Measurements from ENCODE around the gene MYO1E.

The MYO1E gene

DNA sequence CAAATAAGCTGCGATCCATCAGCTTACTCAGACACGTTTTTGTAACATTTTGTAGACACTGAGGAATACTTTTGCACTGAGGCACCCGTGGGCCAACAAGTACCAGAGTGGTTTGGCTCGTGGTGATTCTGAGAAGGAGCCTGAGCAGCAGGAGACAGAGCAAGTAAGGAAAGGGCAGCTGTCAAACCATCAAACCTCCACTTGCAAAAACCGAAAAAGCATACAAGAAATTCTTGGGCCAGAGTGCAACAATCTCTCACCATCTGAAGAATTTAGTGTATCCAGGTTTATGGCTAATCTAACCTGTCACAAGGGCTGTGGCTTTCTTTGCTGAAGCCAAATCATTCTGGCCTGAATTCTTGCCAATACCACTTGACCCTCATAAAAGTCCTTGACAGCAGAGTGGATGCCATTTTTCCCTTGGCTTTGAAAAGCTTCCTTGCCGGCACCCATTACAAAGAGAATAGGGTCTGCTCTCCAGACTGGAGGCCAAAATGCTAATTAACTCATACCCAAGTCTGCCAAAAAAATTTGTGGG is 56.7 kb downstream of the MYO1E start:
- DNase-seq (ENCODE audit: low spot score), result peak; percentile 34

DNA sequence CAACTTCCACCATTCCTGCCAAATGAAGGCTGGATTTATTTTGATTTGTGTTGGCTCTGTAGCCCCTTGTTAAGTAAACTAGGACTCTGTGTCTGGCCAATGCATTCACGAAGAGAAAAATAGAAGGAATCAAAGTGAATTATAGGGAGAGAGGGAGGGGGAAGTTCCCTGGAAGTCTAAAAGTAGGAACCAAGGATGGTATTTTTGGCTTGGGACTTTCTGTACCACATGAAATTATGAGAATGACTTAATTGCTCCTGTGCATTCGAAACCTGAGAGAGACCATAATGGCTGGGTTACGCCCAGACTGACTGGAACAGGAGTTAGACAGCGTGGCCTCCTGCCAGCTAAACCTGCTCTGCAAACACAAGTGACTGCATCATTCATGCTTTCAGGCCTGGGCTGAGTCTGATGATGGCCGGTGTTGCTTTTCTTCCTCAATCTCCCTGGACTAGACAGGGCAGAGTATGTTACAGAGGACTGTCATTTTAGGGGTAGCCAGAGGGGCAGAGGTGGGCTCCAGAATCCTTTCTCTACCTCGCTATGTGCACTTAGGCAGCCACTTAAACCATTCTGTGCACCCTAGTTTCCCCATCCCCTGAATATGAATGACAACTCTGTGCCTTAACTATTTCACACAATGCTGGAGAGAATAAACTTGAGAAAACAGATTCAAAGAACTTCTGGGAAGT is 58.9 kb downstream of the MYO1E start:
- DNase-seq (ENCODE audit: low spot score), result no peak

DNA sequence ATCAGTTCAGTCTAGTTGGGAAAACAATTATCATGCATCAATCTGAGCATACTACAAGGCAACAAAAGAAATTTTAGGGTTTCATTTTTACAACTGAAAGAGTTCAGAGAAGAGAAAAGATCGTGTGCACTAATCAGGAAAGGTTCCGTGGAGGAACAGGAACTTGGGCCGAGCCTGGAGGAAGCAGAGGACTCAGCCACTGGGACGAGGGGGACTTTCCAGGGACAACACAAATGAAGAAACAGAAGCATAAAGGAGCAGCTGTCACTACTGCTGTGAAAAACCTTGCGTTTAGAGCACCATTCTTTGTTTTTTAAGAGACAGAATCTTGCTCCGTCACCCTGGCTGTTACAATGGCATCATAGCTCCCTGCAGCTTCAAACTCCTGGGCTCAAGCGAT is 60.5 kb downstream of the MYO1E start:
- no peak for DNase-seq (ENCODE audit: low spot score)

DNA sequence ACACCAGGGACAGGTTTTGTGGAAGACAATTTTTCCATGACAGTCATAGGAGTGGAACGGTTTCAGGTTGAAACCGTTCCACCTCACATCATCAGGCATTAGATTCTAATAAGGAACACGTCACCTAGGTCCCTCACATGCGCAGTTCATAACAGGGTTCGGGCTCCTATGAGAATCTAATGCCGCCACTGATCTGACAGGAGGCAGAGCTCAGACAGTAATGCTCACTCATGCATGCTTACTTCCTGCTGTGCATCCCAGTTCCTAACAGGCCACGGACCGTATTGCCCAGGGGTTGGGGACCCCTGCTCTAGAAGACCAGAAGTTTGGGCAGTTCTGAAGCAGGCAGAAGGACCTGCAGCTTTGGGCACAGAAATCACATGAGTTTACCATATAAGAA is 61.5 kb downstream of the MYO1E start:
- no peak for DNase-seq (ENCODE audit: low spot score)

DNA sequence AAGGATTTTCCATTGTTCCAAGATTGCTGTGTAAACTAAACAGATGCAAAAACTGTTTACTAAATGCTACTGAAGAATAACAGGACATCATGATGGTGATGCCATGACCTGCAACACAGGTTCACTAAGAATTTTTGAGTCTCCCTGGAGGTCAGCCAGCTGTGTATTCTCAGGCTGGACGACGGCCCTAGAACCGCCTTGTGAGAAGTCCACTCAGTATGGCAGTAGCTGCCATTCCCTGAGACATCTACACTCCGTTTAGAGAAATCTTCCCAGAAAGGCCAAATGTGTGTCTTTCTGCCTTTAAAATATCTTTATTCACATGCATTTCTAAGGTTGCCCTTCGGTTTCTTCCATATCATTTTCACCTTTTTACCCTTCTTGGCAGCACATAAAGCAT is 63.3 kb downstream of the MYO1E start:
- no peak for DNase-seq (ENCODE audit: low spot score)

DNA sequence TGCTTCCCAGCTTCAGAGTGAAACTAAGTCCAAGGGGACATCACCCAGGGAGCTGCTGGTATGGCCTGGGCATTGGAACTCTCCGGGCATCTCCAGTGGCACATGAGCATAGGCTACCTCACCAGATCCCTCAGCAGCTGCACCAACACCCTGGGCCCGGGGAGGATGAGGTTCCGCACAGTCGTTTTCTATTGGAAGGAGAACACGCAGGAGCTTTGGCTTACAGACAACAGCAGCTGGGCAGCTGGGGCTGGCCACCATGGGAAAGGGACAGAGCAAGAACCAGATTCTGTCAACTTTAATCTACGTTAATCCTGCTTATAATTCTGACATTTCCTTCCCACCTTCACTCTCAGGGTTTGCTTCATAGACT is 65.5 kb downstream of the MYO1E start:
- DNase-seq (ENCODE audit: low spot score), result no peak

DNA sequence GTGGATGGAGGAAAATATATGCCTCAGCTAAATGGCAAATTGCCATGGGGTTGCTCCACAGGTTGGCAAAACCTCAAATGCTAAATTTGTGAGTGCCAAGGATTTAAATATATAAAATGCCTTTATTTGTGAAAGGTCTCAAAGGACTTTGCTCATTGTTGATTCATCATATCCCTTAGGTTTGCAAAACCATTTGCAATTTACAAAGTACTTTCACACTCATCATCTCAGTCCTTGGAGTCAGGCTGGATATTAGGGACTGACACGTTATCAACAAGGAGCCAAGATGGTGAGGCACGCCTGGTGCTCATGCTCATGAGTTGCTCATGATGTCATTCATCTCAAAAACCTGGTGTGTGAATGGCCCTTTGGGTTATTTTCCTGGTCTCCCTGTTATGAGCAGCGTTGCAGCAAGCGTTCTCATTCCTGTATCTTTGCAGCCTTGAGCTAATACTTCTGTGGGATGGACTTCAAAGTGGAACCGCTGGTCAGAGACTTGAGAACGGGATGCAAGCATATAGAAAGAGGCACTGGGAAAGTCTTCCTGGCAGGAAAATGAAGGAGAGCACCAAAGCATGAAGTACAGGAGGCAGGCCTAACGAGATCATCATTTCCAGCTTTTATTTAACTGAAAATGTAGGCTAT is 66.0 kb downstream of the MYO1E start:
- peak; percentile 55 for DNase-seq (ENCODE audit: low spot score)

DNA sequence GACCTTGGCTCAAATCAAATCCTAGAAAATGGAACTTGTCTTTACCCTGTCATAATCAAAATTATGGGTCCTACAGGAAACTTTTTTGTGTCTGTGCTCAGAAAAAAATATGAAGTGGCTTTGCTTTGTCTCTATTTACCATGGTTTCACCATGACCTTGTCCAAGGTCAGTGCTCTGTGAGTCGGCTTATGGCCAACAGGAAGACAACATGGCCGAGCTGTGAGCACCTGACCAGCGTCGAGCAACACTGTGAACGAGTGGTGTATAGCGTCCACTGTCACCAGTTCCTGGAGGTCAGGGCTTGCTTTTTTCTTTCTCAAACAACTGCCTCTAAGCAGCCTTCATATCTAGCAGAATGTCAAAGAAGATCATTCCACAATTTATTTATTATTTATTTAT is 67.9 kb downstream of the MYO1E start:
- no peak for DNase-seq (ENCODE audit: low spot score)

DNA sequence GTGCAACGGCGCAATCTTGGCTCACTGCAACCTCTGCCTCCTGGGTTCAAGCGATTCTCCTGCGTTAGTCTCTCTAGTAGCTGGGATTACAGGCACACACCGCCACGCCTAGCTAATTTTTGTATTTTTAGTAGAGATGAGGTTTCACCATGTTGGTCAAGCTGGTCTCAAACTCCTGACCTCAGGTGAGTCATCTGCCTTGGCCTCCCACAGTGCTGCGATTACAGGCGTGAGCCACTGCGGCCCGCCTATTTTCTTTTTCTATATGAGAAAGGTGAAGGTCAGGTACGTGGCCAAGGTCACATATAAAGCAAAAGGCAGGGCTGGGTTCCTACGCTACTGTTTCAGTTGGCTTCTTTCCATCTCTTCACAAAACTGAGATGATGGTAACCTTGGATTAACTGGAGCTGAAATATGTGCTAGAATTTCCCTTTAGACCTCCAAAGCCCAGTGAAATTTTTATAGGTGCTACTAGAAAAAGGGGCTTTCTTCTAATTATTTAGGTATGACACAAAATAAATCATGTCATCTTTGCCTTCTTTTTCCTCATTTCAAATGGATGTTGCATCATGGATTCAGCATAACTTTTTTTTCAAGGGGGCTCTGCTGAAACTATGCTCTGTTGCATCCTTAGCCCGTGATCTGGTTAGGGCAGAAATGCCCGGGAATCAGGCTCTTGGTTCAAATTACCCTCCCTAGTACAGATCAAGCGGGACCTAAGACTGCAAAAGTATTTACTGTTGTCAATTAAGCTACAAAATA is 68.5 kb downstream of the MYO1E start:
- DNase-seq (ENCODE audit: low spot score), result no peak

DNA sequence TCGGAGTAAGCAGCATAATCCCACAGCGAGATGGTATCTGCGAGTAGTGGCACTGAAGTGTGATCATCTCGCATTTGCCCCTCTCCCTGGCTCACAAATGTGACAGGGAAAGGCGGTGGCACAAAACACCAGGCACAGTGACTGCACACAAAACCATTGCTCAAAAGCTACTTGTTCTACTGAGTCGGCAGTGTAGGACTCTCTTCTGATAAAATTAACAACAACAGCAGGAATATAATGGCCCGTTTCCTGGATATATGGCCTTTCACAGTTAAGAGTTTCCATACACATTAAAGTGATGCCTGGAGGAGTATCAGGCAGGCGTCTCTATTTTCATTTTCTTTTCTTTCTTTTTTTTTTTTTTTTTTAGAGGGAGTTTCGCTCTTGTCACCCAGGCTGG is 69.0 kb downstream of the MYO1E start:
- no peak for DNase-seq (ENCODE audit: low spot score)

DNA sequence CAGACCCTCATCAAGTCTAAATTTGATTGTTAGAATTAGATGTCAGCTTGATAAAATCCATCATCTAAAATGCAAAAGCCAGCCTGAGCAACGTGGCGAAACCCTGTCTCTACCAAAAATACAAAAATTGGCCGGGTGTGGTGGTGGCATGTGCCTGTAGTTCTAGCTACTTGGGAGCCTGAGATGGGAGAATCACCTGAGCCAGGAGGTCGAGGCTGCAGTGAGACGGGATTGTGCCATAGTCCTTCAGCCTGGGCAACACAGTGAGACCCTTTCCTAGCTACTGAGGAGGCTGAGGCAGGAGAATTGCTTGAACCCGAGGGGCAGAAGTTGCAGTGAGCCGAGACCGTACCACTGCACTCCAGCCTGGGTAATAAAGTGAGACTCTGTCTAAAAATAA is 69.5 kb downstream of the MYO1E start:
- no peak for DNase-seq (ENCODE audit: low spot score)

DNA sequence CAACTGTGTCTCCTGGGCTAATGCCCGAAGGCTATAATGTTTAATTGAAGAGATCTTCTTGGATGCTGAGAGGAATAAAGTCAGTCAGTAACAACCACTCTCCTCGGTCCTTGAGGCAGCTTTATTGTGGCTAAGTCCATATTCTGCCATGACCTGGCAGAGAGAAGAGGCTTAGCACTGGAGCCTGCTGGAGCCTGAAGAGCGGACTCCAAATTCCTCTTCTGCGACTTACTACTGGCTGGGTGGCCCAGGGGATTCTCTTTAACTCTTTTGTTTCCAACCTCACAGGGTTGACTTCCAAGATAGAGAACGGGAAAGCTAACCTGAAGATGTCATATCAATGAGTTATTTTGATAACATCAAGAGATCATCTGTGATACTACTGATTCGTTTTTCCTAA is 71.1 kb downstream of the MYO1E start:
- DNase-seq (ENCODE audit: low spot score), result no peak

DNA sequence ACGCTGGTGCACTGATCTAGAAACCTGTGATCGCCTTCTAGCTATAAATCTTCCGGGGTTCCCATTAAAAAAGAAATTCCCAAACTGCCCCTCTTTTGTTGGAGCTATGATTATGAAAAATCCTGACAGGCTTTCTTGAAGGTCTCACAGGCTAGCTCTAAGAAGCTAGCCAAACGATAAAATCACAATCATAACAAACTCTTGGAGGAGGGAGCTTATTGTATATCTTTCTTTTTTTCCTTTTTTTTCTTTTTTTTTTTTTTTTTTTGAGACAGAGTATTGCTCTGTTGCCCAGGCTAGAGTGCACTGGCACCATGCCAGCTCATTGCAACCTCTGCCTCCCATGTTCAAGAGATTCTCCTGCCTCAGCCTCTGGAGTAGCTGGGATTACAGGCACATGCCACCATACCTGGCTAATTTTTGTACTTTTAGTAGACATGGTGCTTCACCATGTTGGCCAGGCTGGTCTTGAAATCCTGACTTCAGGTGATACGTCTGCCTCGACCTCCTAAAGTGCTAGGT is 72.0 kb downstream of the MYO1E start:
- no peak for DNase-seq (ENCODE audit: low spot score)

DNA sequence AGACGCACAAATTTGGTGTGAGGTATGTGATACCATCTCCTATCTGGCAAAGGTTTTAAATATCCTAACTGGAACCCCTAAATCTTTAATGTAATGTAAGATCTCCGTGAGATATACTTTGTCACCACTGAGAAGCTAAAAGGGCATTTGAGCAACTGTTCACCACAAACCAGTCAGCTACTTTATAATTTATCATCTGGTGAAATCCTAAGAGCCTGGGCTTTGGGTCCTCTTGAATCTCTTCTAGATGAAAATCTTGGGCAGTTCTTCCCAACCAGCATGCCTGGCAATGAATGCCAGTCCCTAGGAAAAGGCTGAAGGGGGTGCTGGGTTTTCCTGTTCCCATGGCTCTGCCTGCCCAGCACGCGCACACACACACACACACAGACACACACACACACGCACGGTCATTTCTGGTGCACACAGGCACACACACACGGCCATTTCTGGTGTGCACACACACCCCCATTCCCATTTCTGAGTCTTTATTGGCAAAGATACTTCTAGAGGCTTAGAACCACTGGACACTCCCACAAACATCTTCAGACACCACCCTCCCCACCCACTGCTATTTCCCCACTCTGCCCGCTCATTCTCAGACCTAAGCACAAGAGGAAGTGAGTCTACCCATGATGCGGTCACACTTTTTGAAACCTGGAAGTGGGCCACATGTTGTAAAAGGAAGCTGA is 72.6 kb downstream of the MYO1E start:
- DNase-seq (ENCODE audit: low spot score), result peak; percentile 95

DNA sequence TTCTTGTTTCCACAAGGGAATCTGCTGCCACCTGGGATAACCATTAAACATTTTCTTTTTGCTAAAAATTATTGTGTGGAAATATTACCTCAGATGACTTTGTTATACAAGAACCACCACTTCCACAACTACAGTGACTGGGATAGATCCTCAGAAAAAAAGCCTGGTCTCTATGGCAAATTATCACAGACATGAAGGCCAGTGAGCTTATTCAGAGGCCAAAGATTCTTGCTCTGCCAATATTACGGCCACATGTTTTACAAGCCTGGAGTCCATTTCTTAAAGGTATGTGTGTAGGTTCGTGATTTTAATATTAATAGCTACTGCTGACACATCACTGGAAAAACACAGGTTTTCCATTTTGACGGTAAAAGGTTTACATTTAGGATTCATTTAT is 73.8 kb downstream of the MYO1E start:
- no peak for DNase-seq (ENCODE audit: low spot score)

DNA sequence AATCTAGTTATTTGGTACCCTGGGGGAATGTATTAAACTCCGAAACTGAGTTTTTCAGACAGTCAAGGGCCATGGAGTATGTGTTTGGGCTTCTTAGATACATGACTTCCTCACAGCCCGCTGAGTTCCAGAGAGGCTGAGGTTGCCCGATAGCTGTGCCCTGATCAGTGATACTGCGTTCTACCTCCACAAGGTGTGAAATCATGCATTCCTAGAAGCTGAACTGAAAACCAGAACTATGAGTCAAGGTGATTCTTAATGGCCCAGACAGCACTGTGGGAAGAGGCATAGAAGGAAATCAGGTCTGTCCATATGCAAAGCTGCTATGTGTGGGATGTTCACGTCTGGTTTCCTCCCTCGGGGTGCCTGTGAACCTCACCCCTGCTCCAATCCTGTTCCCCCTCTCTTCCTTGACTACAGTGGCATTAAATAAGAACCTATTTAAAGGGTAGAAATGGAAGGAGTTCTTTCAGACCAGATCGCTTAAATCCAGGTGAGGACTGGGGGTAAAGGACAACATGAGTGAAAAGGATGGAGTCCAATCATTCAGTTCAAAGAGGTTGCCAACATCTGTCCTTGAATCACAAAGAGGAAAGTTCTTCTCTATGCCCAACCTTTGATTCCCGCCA is 74.3 kb downstream of the MYO1E start:
- no peak for DNase-seq (ENCODE audit: low spot score)

DNA sequence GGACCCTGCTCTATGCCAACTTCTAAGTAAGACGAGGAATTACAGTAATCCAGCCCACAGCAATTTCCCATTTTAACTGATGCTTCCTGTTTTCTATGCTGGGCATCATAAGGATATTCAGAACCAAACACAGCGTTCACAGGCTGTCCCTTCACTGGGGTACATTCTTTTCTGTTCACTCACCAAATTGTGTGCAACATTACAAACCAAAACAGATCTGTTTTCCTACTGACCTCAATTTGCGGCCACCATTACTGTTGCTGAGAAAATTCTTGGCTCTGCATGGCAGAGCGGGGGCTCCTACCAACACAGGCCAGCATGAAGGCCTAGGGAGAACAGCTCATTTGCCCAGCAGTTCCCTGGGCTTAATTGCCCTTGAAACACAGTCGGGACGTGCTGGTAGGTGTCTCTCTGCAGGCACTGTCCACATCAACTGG is 76.5 kb downstream of the MYO1E start:
- DNase-seq (ENCODE audit: low spot score), result peak; percentile 85

DNA sequence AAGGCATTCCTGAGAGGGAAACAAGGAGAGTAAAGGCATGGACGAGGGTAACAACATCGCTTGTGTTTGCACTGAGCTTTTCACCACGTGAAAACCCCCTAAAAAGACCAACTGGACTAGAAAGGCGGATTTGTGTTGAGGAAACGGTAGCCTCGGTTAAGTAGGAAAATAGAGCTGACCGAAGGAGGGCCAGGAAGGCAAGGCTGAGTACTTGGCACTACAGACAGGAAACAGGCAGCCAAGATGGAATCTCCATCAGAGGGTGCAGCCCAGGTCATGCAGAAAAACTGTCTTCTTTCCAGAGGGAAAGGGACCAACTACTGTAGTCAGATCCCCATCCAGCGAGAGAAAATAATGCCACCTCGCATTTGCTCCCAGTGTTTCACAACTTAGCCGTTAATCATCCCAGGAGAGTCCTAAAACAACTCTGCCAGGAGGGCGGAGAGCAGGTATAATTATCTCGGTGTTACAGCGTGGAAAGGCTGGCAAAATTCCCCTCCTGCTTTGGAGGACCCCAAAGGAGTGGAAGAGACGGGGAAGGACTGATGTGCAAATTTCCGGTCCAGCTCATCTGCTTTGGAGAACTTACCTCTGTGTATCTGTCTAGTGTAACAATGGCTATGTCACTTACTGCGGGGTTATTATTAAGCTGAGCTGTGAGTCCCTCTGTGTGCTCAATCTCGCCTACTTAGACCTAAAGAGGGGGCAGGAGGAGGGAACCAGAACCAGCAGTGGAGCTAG is 77.2 kb downstream of the MYO1E start:
- no peak for DNase-seq (ENCODE audit: low spot score)

DNA sequence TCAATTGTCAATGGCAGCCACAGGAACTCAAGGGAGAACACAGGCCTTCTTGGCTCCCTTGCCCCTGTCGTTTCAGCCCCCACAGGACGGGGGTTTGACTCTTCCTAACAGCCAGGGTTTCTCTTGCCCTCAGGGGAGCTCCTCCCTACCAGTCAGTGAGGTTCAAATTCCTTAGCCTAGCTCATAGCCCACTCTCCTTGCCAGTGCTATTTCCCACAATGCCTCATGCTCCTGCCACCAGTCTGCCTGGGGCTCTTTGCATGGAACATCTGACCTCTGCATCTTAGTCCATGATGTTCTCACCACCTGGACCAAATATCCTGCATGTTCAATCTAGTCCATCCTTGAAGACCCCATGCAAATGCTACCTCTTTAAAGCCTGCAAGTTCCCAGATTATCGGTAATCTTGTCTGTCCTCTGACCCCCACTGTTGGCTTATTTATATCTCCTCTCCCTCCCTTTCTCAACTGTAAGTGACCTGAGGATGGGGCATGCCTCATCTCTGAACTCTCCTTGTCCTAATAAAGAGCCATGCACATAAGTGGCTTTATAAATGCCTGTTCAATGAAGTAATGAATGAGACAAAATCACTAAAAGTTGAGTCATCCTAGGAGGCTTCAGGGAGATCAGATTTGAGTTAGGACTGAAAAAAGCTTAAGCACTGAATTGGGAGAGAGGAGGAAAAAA is 78.0 kb downstream of the MYO1E start:
- DNase-seq (ENCODE audit: low spot score), result peak; percentile 78

DNA sequence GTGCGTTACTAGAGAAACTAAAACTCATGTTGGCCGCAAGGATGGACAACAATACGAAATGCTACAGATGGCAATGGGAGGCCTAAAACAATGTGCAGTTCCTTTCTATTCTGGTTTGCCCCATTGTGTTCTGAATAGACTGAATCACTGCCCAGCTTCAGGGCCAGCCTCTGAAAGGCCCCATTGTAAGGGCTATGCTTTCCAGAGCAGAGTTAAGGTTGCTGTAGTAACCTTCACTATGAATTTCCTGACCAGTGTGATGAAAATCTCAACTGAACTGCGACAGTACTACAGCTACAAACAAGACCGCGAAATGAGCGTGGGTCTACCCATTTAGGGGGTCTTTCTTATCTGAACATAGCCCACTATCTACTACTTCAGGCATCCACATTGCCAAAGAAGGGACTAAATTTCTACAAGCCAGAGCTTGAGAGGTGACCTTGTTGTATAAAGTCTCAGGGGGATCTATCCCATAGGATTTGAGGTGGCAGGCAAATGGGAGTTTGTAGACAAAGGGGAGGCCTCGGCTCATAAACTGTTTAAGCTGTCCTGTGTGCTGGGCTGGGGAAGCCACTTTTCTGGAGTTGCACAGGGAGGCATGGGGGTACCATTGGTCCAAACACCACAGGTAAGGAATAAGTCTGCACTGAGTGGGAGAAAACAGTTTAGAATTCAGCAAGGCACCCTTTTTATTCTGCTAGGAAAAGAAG is 80.1 kb downstream of the MYO1E start:
- no peak for DNase-seq (ENCODE audit: low spot score)

Data from AG08395 (cell line).